WERI-Rb-1 (cell line): ENCODE results near the gene TFDP2.

ENCODE experiments used
- DNase-seq: peaks from one replicate; pipeline ENCODE4 v3.0.0-alpha.2; 2020
- H3K27ac ChIP-seq: fragments of 250-450 bp; sonication (Bioruptor Pico); 2 replicates; pipeline ENCODE4 v1.5.1; 2020; ENCODE audit warnings: mild to moderate bottlenecking, moderate library complexity
- H3K27me3 ChIP-seq: fragments of 250-450 bp; sonication (Bioruptor Pico); 2 replicates; pipeline ENCODE4 v1.5.1; 2021; ENCODE audit warnings: mild to moderate bottlenecking, low read depth, moderate library complexity; ENCODE audit not compliant: insufficient read depth, severe bottlenecking
- H3K36me3 ChIP-seq: fragments of 250-450 bp; sonication (Bioruptor Pico); 2 replicates; pipeline ENCODE4 v1.5.1; 2020; ENCODE audit warnings: mild to moderate bottlenecking, moderate library complexity
- H3K4me3 ChIP-seq: 2 replicates; pipeline ENCODE4 v1.5.1; 2011; ENCODE audit warnings: low read depth, mild to moderate bottlenecking, control low read depth, low read length
- H3K9me3 ChIP-seq: fragments of 250-450 bp; sonication (Bioruptor Pico); 2 replicates; pipeline ENCODE4 v1.5.1; 2021; ENCODE audit warnings: mild to moderate bottlenecking, moderate library complexity; ENCODE audit not compliant: severe bottlenecking
- CTCF ChIP-seq: IDR thresholded peaks from 2 replicates; pipeline ENCODE4 v1.5.1; 2011; ENCODE audit warnings: low read depth, mild to moderate bottlenecking, control low read depth, inconsistent platforms, low read length

Gene TFDP2

GRCh38 chr3:142168514-142168913 is 19.2 kb upstream of the TFDP2 start:
- Histone ChIP-seq H3K4me3 (no peak overlapping the region), H3K27me3 (no peaks in the 10 kb centered on the region)

GRCh38 chr3:142165194-142165593 is 15.8 kb upstream of the TFDP2 start:
- H3K4me3 ChIP-seq = no peak overlapping the region
- DNase-seq = no peak
- no peak for TF ChIP-seq CTCF
- no peaks in the 10 kb centered on the region for H3K9me3 ChIP-seq
- H3K36me3 ChIP-seq = peaks cover 12% of the 10 kb centered on the region
- no peaks in the 10 kb centered on the region for H3K27me3 ChIP-seq
- H3K27ac ChIP-seq = no peak overlapping the region

More at GRCh38 chr3:142168514-142168913, 19.2 kb upstream of the TFDP2 start:
- Histone ChIP-seq H3K9me3 (no peaks in the 10 kb centered on the region), H3K27ac (no peak overlapping the region), H3K36me3 (peaks cover 22% of the 10 kb centered on the region)
- no peak for TF ChIP-seq CTCF
- no peak for DNase-seq

GRCh38 chr3:142159083-142159740 is 9.9 kb upstream of the TFDP2 start:
- DNase-seq = no peak
- H3K27me3 ChIP-seq = no peaks in the 10 kb centered on the region
- H3K36me3 ChIP-seq = no peaks in the 10 kb centered on the region
- H3K4me3 ChIP-seq = no peak overlapping the region
- H3K9me3 ChIP-seq = no peaks in the 10 kb centered on the region
- no peak overlapping the region for H3K27ac ChIP-seq
- no peak for TF ChIP-seq CTCF

- TF ChIP-seq CTCF = no peak
- H3K27ac ChIP-seq = no peak overlapping the region
- H3K36me3 ChIP-seq = no peaks in the 10 kb centered on the region
These were observed 4.8 kb upstream of the TFDP2 start for GRCh38 chr3:142154186-142154585.

GRCh38 chr3:142152384-142152783 is 3.0 kb upstream of the TFDP2 start:
- no peaks in the 10 kb centered on the region for H3K27me3 ChIP-seq
- no peaks in the 10 kb centered on the region for H3K36me3 ChIP-seq
- H3K4me3 ChIP-seq = no peak overlapping the region
- no peaks in the 10 kb centered on the region for H3K9me3 ChIP-seq
- TF ChIP-seq CTCF = peak; percentile 49
- DNase-seq = no peak
- no peak overlapping the region for H3K27ac ChIP-seq

More at GRCh38 chr3:142154186-142154585, 4.8 kb upstream of the TFDP2 start:
- Histone ChIP-seq H3K9me3 (no peaks in the 10 kb centered on the region), H3K27me3 (no peaks in the 10 kb centered on the region), H3K4me3 (no peak overlapping the region)
- DNase-seq = no peak

GRCh38 chr3:142151828-142152227 is 2.5 kb upstream of the TFDP2 start:
- Histone ChIP-seq H3K4me3 (no peak overlapping the region), H3K27ac (no peak overlapping the region), H3K27me3 (no peaks in the 10 kb centered on the region), H3K9me3 (no peaks in the 10 kb centered on the region), H3K36me3 (no peaks in the 10 kb centered on the region)
- TF ChIP-seq CTCF = no peak
- DNase-seq = no peak
